SH-SY5Y (cell line): ENCODE results near the gene SLC4A4.

ENCODE experiments used
- GATA2 ChIP-seq: IDR thresholded peaks from 2 replicates; pipeline ENCODE4 v1.6.1; 2011; ENCODE audit warnings: mild to moderate bottlenecking, low read depth, low read length
- GATA3 ChIP-seq: IDR thresholded peaks from 2 replicates; pipeline ENCODE4 v1.6.1; 2011; ENCODE audit warnings: low read depth, mild to moderate bottlenecking, low read length, moderate library complexity

- TF ChIP-seq GATA3 (no peak), GATA2 (no peak)
These were observed 198.8 kb downstream of the SLC4A4 start for GRCh38 chr4:71537551-71538065.
